Pancreas (tissue), 10 donors: ENCODE data around the gene NEB. TPM values are rescaled to one million over a fixed set of nuclear protein-coding genes. Genes with fewer than 3 reads are reported as not detected.

Source experiments
- ATAC-seq, 4 donors: fragments of 200-7000 bp; cut with Tn5 transposase; one replicate each; pipeline versions ENCODE4 v1.8.0 to v1.9.1; 2020; ENCODE audit warnings: mild to moderate bottlenecking in 4 of 4, moderate library complexity in 4 of 4
- DNase-seq, 6 donors: peaks; one replicate each; pipeline ENCODE4 v3.0.0-alpha.2; 2020
- FAIRE-seq: peaks from 2 replicates; lab custom pipeline; 2012; peaks lifted over from hg19 to GRCh38; lab: Jason Lieb, UNC
- H3K27ac ChIP-seq, 4 donors: fragments of 200-600 bp; sonication (generic); 1 replicate in 3 of 4; 2 replicates in 1 of 4; pipeline versions ENCODE4 v1.5.0 to v1.8.0; 2020
- H3K27me3 ChIP-seq, 4 donors: fragments of 200-600 bp; one replicate each; pipeline ENCODE4 v1.8.0; 2021
- H3K36me3 ChIP-seq, 3 donors: fragments of 200-600 bp; sonication (generic) in 1 of 3; one replicate each; pipeline versions ENCODE4 v1.5.0 to v1.8.0; 2020 to 2021
- H3K4me1 ChIP-seq, 3 donors: fragments of 200-600 bp; one replicate each; pipeline ENCODE4 v1.8.0; 2021
- H3K4me3 ChIP-seq, 4 donors: fragments of 200-600 bp; sonication (generic) in 2 of 4; one replicate each; pipeline versions ENCODE4 v1.5.0 to v1.8.0; 2020 to 2021
- H3K9me3 ChIP-seq, 4 donors: fragments of 200-600 bp; one replicate each; pipeline ENCODE4 v1.8.0; 2021
- WGBS, 2 donors: extraction: QIAGEN DNeasy Blood & Tissue Kit; methylation state at CpG; one replicate each; pipeline ENCODE4 v1.1.7; 2013; 5-methylcytosine and 5-hydroxymethylcytosine counted together
- intact Hi-C, 3 donors: fragments of 100-400 bp; cut with DNase I; formaldehyde crosslinking; loops; one replicate each; pipeline versions ENCODE4 v1.11.1 to v1.14.2; 2022
- polyA plus RNA-seq, 2 donors: library from polyadenylated mRNA; stranded (reverse); fragments of 200-250 nt; gene quantifications; one replicate each; pipeline ENCODE4 v1.2.3, GENCODE V29; 2013
- total RNA-seq, 6 donors: library from RNA; stranded (reverse); fragmentation: NEBNext Ultra II Directional in 4 of 6; extraction: Animal tissue kit (Norgen Biotek cat#: 25700) in 4 of 6; gene quantifications; one replicate each; pipeline versions ENCODE4 v1.2.1 to v1.2.4, GENCODE V29; 2021 to 2023
- TF ChIP-seq, protein P1 (sequence below), 4 donors: fragments of 200-600 bp; sonication (generic) in 3 of 4; IDR thresholded peaks; one replicate each; pipeline versions ENCODE4 v1.5.0 to v1.8.0; 2021; ENCODE audit warnings: antibody characterized with exemption in 4 of 4
- donor health status: healthy with polysubstance abuse.
- donor health status: DM: no; HTN: no; CAD: no; lungs with moderate emphysema.
- donor health status: DM: no; HTN: no; CAD: no.
- donor health status: control.
- donor health status: control.
- donor health status: Bipolar disorder and iron deficiency.
- donor health status: DM: yes; HTN: yes; CAD: no.
- donor health status: DM: no; HTN: no; CAD: no.
- donor health status: DM: no; HTN: no; CAD: no.
- donor health status: DM: yes; HTN: yes; CAD: no.

The NEB gene
- total and polyA plus RNA-seq, 8 donors = 0.58 to 2.5 (median 0.80) TPM

GRCh38 chr2:151780938-151781337 is 46.7 kb upstream of the NEB start:
- no peak overlapping the region for H3K27ac ChIP-seq
- TF ChIP-seq, protein P1, sequence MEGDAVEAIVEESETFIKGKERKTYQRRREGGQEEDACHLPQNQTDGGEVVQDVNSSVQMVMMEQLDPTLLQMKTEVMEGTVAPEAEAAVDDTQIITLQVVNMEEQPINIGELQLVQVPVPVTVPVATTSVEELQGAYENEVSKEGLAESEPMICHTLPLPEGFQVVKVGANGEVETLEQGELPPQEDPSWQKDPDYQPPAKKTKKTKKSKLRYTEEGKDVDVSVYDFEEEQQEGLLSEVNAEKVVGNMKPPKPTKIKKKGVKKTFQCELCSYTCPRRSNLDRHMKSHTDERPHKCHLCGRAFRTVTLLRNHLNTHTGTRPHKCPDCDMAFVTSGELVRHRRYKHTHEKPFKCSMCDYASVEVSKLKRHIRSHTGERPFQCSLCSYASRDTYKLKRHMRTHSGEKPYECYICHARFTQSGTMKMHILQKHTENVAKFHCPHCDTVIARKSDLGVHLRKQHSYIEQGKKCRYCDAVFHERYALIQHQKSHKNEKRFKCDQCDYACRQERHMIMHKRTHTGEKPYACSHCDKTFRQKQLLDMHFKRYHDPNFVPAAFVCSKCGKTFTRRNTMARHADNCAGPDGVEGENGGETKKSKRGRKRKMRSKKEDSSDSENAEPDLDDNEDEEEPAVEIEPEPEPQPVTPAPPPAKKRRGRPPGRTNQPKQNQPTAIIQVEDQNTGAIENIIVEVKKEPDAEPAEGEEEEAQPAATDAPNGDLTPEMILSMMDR (IDR thresholded peaks at IDR 0.05) = no peak
- intact Hi-C loops = no loop called here
- no peak for DNase-seq
- peaks cover 0 to 5% (median 0%) of the 10 kb centered on the region in 3 donors for H3K36me3 ChIP-seq
- H3K9me3 ChIP-seq = no peaks in the 10 kb centered on the region
- no peak for FAIRE-seq
- no peaks in the 10 kb centered on the region for H3K27me3 ChIP-seq
- no peak for ATAC-seq
- no peaks in the 10 kb centered on the region for H3K4me1 ChIP-seq
- no peak overlapping the region for H3K4me3 ChIP-seq

DNA sequence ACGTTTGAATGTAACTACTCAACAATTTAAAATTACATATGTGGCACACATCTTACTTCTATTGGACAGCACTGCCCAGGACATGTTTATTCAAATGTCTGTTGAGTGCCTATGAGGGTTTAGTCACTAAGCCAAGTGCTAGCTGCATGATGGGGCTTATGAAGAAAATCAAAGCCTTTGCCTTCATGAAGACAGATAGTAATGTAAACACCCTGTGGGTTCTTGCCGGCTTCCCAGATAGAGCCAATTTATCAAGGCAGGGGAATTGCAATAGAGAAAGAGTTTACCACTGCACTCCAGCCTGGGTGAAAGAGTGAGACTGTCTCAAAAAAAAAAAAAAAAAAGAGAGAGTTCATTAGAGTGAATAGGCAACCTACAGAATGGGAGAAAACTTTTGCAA is 43.7 kb upstream of the NEB start:
- ATAC-seq = no peak
- peaks cover 0 to 6% (median 0%) of the 10 kb centered on the region in 3 donors for H3K36me3 ChIP-seq
- H3K4me3 ChIP-seq = no peak overlapping the region
- H3K27me3 ChIP-seq = no peaks in the 10 kb centered on the region
- intact Hi-C loops = no loop called here
- 74 to 76% methylated on average over 2 of the region's 2 CpGs for WGBS, 2 donors
- no peaks in the 10 kb centered on the region for H3K4me1 ChIP-seq
- no peak for DNase-seq
- TF ChIP-seq, protein P1 (IDR thresholded peaks at IDR 0.05) = no peak
- no peak overlapping the region for H3K27ac ChIP-seq
- no peak for FAIRE-seq
- H3K9me3 ChIP-seq = no peaks in the 10 kb centered on the region

GRCh38 chr2:151777487-151777886 is 43.2 kb upstream of the NEB start:
- Histone ChIP-seq H3K4me1 (no peaks in the 10 kb centered on the region), H3K4me3 (no peak overlapping the region), H3K27me3 (no peaks in the 10 kb centered on the region), H3K9me3 (no peaks in the 10 kb centered on the region), H3K36me3 (peaks cover 0 to 6% (median 0%) of the 10 kb centered on the region in 3 donors), H3K27ac (no peak overlapping the region)
- DNase-seq (no peak), ATAC-seq (no peak), FAIRE-seq (no peak)
- TF ChIP-seq, protein P1 (IDR thresholded peaks at IDR 0.05) = no peak
- 99 to 100% methylated on average over 3 of the region's 3 CpGs for WGBS, 2 donors
- intact Hi-C loops = no loop called here

GRCh38 chr2:151776367-151776766 is 42.1 kb upstream of the NEB start:
- no peak overlapping the region for H3K27ac ChIP-seq
- no peaks in the 10 kb centered on the region for H3K27me3 ChIP-seq
- H3K9me3 ChIP-seq = no peaks in the 10 kb centered on the region
- TF ChIP-seq, protein P1 (IDR thresholded peaks at IDR 0.05) = no peak
- peaks cover 0 to 6% (median 0%) of the 10 kb centered on the region in 3 donors for H3K36me3 ChIP-seq
- H3K4me3 ChIP-seq = no peak overlapping the region
- no peak for DNase-seq
- FAIRE-seq = no peak
- intact Hi-C loops = no loop called here
- no peaks in the 10 kb centered on the region for H3K4me1 ChIP-seq
- 97 to 100% methylated on average over 1 of the region's 1 CpG for WGBS, 2 donors
- ATAC-seq = no peak

DNA sequence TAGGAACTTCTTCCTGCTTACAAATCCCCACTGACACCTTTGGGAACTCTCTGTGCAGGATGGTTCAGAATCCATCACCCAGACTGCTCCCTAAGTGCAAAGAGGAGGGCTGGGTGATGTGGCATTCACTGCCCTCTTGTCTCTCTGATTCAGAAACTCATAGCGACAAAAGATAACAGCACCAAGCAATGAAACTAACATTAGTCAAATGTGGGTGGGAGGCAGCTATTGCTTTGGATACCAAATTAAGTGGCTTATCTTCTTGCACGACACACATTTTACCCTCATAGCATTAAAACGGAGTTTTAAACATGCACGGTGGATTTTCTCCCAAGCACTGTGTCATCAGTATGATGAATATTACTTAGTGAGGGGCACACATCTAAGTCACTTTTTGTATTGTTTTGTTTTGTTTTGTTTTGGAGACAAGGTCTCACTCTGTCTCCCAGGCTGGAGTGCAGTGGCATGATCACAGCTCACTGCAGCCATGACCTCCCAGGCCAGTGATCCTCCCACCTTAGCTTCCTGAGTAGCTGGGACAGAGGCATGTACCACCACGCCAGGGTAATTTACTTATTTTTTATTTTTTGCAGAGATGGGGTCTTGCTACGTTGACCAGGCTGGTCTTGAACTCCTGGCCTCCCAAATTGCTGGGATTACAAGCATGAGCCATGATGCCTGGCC is 40.9 kb upstream of the NEB start:
- WGBS, 2 donors = 91 to 92% methylated on average over 6 of the region's 6 CpGs

More for the DNA sequence above, 40.9 kb upstream of the NEB start:
- Histone ChIP-seq H3K27me3 (no peaks in the 10 kb centered on the region), H3K36me3 (peaks cover 0 to 6% (median 0%) of the 10 kb centered on the region in 3 donors), H3K9me3 (no peaks in the 10 kb centered on the region), H3K4me1 (no peaks in the 10 kb centered on the region), H3K4me3 (no peak overlapping the region), H3K27ac (no peak overlapping the region)
- FAIRE-seq (no peak), DNase-seq (no peak), ATAC-seq (no peak)
- TF ChIP-seq, protein P1 (IDR thresholded peaks at IDR 0.05) = no peak
- intact Hi-C loops = no loop called here
